22Rv1 (cell line): ENCODE results near the gene NEDD4.

ENCODE experiments used
- H3K27ac ChIP-seq: fragments of 450-650 bp; 2 replicates; pipeline ENCODE4 v1.5.1; 2017
- ZFX ChIP-seq: fragments of 450-650 bp; IDR thresholded peaks from 2 replicates; pipeline ENCODE4 v1.6.1; 2017; ENCODE audit warnings: antibody characterized with exemption, borderline replicate concordance
- TF ChIP-seq, protein P1 (sequence below): fragments of 450-650 bp; IDR thresholded peaks from 2 replicates; pipeline ENCODE4 v1.5.1; 2017; ENCODE audit warnings: mild to moderate bottlenecking

The NEDD4 gene

DNA sequence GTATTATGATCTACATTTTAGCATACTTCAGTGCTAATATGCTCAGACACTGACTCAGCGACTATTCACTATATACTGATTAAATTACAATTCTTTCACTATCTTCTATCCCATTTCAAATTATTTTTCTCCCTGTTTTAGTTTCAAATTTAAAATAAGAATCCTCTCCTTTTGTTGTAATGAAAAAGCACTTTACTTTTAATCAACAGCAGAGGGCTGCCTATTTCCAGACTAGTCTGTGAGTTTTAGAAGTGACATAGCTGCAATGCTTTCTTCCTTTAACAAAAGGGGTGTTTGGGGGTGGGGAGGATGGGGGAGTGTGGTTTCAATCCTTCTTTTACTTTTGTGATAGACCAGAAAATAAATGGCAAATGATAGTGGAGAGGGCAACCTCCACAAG lies 2.4 kb downstream of the NEDD4 start:
- no peak for TF ChIP-seq ZFX
- TF ChIP-seq, protein P1, sequence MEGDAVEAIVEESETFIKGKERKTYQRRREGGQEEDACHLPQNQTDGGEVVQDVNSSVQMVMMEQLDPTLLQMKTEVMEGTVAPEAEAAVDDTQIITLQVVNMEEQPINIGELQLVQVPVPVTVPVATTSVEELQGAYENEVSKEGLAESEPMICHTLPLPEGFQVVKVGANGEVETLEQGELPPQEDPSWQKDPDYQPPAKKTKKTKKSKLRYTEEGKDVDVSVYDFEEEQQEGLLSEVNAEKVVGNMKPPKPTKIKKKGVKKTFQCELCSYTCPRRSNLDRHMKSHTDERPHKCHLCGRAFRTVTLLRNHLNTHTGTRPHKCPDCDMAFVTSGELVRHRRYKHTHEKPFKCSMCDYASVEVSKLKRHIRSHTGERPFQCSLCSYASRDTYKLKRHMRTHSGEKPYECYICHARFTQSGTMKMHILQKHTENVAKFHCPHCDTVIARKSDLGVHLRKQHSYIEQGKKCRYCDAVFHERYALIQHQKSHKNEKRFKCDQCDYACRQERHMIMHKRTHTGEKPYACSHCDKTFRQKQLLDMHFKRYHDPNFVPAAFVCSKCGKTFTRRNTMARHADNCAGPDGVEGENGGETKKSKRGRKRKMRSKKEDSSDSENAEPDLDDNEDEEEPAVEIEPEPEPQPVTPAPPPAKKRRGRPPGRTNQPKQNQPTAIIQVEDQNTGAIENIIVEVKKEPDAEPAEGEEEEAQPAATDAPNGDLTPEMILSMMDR: no peak

GRCh38 chr15:55990516-55990915 lies 2.9 kb downstream of the NEDD4 start:
- no peak overlapping the region for H3K27ac ChIP-seq
- TF ChIP-seq, protein P1: no peak

More for the DNA sequence above, 2.4 kb downstream of the NEDD4 start:
- H3K27ac ChIP-seq: no peak overlapping the region

DNA sequence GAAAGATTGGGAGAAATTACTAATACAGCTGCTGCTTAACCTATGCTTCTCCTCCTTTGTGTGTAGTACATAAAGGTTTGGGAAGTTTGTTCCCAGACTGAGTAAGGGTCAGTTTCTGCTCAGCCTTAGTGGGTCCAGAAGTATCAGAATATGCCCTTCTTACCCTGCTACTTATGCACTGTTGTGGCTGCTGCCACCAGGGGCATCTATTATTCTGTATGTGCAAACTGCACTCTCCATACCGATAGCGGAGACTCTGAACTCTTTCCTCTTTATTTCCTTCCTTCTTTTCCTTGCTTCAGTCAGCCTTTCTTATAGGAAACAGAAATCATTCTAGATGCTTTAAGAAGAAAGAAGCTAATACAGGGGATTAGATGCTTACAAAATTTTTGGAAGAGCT lies 4.0 kb downstream of the NEDD4 start:
- TF ChIP-seq ZFX: no peak
- TF ChIP-seq, protein P1: peak; percentile 13; the same call in 1 of the 2 replicates
- no peak overlapping the region for H3K27ac ChIP-seq

- TF ChIP-seq, protein P1: no peak
- no peak for TF ChIP-seq ZFX
- H3K27ac ChIP-seq: no peak overlapping the region
Measured at GRCh38 chr15:55981582-55982249, 11.7 kb downstream of the NEDD4 start.

DNA sequence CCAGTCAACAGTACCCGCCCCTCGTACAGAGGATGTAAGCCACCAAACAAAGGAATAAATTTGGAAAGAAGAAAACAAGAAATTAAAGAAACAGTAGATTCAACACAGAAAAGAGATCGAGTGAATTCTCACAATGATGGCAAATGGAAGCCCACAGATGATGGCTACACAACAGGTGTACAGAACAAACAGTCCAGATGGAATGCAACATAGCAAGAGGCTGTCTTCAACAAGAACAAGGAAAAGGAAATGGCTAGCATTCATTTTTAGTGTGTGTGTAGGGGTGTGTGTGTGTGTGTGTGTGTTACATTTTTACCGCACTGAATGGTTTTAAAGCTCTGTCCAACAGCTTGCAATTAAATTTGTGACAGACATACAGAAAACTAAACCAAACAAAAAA lies 12.9 kb downstream of the NEDD4 start:
- TF ChIP-seq, protein P1: no peak
- no peak for TF ChIP-seq ZFX
- no peak overlapping the region for H3K27ac ChIP-seq

- TF ChIP-seq, protein P1: no peak
- no peak for TF ChIP-seq ZFX
- no peak overlapping the region for H3K27ac ChIP-seq
Measured at GRCh38 chr15:55977231-55977630, 16.2 kb downstream of the NEDD4 start.

DNA sequence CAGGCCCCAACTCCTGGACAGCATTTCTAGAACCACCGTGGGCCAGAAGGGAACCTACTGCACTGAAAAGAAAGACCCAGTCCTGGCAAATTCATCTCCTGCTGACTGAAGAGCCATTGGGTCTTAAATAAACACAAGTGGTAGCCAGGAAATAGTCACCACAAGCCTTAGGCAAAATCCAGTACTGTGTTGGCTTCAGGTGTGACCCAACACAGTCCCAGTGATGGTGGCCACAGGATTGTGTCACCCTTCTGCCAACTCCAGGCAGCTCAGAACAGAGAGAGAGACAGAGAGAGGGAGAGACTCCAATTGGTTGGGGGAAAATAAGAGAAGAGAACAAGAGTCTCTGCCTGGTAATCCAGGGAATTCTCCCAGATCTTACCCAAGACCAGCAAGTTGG lies 23.1 kb downstream of the NEDD4 start:
- TF ChIP-seq, protein P1: no peak
- no peak for TF ChIP-seq ZFX
- H3K27ac ChIP-seq: no peak overlapping the region
